Caco-2 (cell line): ENCODE results near the gene PPP1R26. TPM values are rescaled to one million over a fixed set of nuclear protein-coding genes. Genes with fewer than 3 reads are reported as not detected.

Source experiments
- BruUV-seq: library from RNA; stranded (reverse); fragments of 400-500 nt; replicated peaks from 2 replicates; lab custom pipeline; 2021; lab: Mats Ljungman, UMichigan
- CTCF ChIA-PET: fragments of 300-600 bp; sonication (Branson Sonifier 250); formaldehyde crosslinking; loops from one replicate; lab custom pipeline; 2022; ENCODE audit warnings: antibody characterized with exemption; lab: Charles Lee
- POLR2A ChIA-PET: fragments of 300-600 bp; sonication (Branson Sonifier 250); formaldehyde crosslinking; loops from one replicate; lab custom pipeline; 2022; ENCODE audit warnings: antibody characterized with exemption; lab: Charles Lee
- DNase-seq, 2 experiments: peaks; one replicate each; pipeline versions ENCODE4 v3.0.0 to v3.0.0-alpha.2; 2020 to 2022
- H3K27me3 ChIP-seq: replicated peaks from 2 replicates; pipeline ENCODE4 v1.6.0; 2011; ENCODE audit warnings: low read length; ENCODE audit not compliant: control insufficient read depth, insufficient read depth
- H3K36me3 ChIP-seq: 2 replicates; pipeline ENCODE4 v1.5.1; 2011; ENCODE audit warnings: low read length; ENCODE audit not compliant: control insufficient read depth, insufficient read depth
- H3K4me1 ChIP-seq: fragments of 250-450 bp; sonication (Bioruptor Pico); 2 replicates; pipeline ENCODE4 v1.5.1; 2020; ENCODE audit warnings: mild to moderate bottlenecking
- H3K4me3 ChIP-seq: 2 replicates; pipeline ENCODE4 v1.5.1; 2011; ENCODE audit warnings: low read depth, mild to moderate bottlenecking, control low read depth, low read length
- H3K9me3 ChIP-seq: fragments of 250-450 bp; sonication (Bioruptor Pico); 2 replicates; pipeline ENCODE4 v1.5.1; 2020; ENCODE audit warnings: mild to moderate bottlenecking, moderate library complexity
- H3K27ac Mint-ChIP-seq: one replicate; pipeline ENCODE4 v1.8.0; 2022; ENCODE audit warnings: mixed read lengths; ENCODE audit not compliant: unreplicated experiment
- H3K27me3 Mint-ChIP-seq: one replicate; pipeline ENCODE4 v1.8.0; 2022; ENCODE audit warnings: mixed read lengths; ENCODE audit not compliant: insufficient read depth, unreplicated experiment
- H3K36me3 Mint-ChIP-seq: one replicate; pipeline ENCODE4 v1.8.0; 2022; ENCODE audit warnings: mild to moderate bottlenecking, mixed read lengths; ENCODE audit not compliant: insufficient read depth, unreplicated experiment
- H3K4me1 Mint-ChIP-seq: one replicate; pipeline ENCODE4 v1.8.0; 2022; ENCODE audit warnings: low read depth, mixed read lengths; ENCODE audit not compliant: unreplicated experiment
- H3K4me3 Mint-ChIP-seq: one replicate; pipeline ENCODE4 v1.8.0; 2022; ENCODE audit warnings: mild to moderate bottlenecking, moderate library complexity, mixed read lengths; ENCODE audit not compliant: unreplicated experiment
- H3K9me3 Mint-ChIP-seq: one replicate; pipeline ENCODE4 v1.8.0; 2022; ENCODE audit warnings: mixed read lengths; ENCODE audit not compliant: unreplicated experiment
- intact Hi-C: fragments of 100-400 bp; cut with micrococcal nuclease; formaldehyde crosslinking; loops from one replicate; pipeline ENCODE4 v1.10.0; 2022; ENCODE audit not compliant: unreplicated experiment
- total RNA-seq: library from RNA; stranded (reverse); gene quantifications from 2 replicates; pipeline ENCODE4 v1.2.3, GENCODE V29; 2022
- TF ChIP-seq, protein P1 (sequence below), 2 experiments: fragments of 200-600 bp in 1 of 2; IDR thresholded peaks; 1 replicate in 1 of 2; 2 replicates in 1 of 2; pipeline versions ENCODE4 v1.5.1 to v1.8.0; 2011 to 2022; ENCODE audit warnings: antibody characterized with exemption in 1 of 2, control low read depth in 1 of 2, inconsistent platforms in 1 of 2, low read depth in 1 of 2, low read length in 1 of 2, mild to moderate bottlenecking in 1 of 2, moderate library complexity in 1 of 2; ENCODE audit not compliant: insufficient read depth in 1 of 2, severe bottlenecking in 1 of 2, unreplicated experiment in 1 of 2

The PPP1R26 gene
- total RNA-seq, 1 experiment from 2014 or later, result 24.3 TPM

DNA sequence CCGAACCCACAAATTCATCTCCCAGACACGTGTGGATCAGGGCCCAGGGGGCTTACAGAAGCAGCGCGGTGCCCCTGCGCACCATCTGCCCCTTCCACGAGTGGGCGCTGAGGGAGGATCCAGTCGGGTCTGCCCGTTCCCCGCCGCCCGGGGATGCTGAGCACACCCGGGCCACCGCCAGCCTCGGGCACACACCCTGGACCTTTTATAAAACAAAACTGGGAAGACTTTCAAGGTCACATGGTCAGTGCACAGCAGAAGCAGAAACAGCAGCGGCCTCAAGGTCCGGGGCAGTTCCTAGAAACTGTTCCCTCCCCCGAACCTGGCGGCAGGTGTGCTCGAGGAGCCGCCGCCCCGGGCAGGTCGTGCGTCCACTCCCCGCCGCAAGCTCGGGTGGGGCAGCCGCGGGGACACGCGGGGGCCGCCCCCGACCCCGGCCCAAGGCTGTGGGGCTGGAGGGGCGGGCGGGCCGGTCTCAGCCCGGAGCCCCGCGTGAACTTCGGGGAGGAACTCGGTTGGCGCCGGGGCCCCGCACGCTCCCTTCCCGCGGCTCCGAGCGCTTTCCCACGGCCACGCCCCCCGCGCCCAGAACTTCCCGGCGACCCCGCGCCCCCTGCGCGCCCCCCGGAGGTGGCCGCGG, 633 bp upstream of the PPP1R26 start:
- ChIA-PET POLR2A (no interaction called here), CTCF (no interaction called here)
- Histone ChIP-seq H3K36me3 (no peaks in the 10 kb centered on the region), H3K27me3 (no peaks in the 10 kb centered on the region), H3K9me3 (no peaks in the 10 kb centered on the region), H3K4me3 (peak overlapping the region; percentile 93), H3K4me1 (peaks cover under 1% of the 10 kb centered on the region; the same call in 1 of the 2 replicates)
- H3K9me3 Mint-ChIP-seq, result no peaks in the 10 kb centered on the region
- H3K27ac Mint-ChIP-seq, result no peak overlapping the region
- peak overlapping the region; percentile 76 for H3K4me3 Mint-ChIP-seq
- no peaks in the 10 kb centered on the region for H3K4me1 Mint-ChIP-seq
- H3K27me3 Mint-ChIP-seq, result no peaks in the 10 kb centered on the region
- intact Hi-C loops, result no loop called here
- TF ChIP-seq, protein P1, sequence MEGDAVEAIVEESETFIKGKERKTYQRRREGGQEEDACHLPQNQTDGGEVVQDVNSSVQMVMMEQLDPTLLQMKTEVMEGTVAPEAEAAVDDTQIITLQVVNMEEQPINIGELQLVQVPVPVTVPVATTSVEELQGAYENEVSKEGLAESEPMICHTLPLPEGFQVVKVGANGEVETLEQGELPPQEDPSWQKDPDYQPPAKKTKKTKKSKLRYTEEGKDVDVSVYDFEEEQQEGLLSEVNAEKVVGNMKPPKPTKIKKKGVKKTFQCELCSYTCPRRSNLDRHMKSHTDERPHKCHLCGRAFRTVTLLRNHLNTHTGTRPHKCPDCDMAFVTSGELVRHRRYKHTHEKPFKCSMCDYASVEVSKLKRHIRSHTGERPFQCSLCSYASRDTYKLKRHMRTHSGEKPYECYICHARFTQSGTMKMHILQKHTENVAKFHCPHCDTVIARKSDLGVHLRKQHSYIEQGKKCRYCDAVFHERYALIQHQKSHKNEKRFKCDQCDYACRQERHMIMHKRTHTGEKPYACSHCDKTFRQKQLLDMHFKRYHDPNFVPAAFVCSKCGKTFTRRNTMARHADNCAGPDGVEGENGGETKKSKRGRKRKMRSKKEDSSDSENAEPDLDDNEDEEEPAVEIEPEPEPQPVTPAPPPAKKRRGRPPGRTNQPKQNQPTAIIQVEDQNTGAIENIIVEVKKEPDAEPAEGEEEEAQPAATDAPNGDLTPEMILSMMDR (IDR thresholded peaks at IDR 0.05; ENCODE audit: insufficient read depth in 1 of 2, low read depth in 1 of 2, low read length in 1 of 2, severe bottlenecking in 1 of 2, unreplicated experiment in 1 of 2), result peak in 1 of 2 experiments; percentile 34
- peak in 1 of 2 experiments; percentile 56 for DNase-seq
- BruUV-seq, result no TSS peak
- peaks cover 11% of the 10 kb centered on the region for H3K36me3 Mint-ChIP-seq

DNA sequence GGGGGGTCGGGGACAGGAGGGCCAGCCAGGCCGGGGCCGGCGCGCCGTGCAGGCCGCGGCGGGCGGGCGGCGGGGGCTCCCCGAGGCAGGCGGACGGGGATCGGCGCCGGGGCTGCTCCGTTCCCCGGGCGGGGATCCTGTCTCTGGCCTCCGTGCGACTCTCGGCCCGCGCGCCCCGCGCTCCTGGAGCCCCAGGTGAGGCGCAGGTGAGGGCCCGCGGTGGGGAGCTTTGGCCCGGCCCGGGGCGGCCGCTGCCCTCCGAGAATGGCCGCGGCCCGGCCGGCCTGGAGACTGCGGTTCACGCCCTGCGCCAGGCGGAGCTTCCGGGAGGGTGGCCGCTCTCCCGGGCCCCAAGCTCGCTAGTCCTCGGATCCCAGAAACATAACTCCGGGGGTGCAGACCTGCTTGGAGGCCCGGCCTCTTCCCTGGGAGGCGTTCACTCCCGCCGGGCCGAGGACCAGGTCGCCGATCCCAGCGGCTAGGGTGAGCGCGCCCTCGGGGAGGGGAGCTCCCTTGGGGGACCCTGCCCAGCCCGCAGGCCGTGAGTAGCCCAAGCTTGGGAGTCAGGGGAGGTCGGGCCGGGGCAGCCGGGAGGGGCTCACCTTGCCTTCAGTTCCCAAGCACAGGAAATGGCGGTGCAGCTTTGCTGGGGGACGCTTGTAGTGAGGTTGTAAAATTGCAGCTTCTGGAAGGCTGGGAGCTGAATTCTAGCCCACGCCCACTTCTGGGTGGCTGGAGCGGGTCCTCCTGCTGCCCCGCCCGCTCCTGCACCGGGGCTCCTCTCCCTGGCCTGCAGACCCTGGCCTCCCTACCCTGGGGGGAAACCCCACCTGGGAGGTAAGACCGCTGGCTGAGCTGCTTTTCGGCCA, 723 bp downstream of the PPP1R26 start:
- peak overlapping the region; percentile 93 for H3K4me3 ChIP-seq
- POLR2A ChIA-PET, result no interaction called here
- H3K27ac Mint-ChIP-seq, result no peak overlapping the region
- H3K36me3 ChIP-seq, result no peaks in the 10 kb centered on the region; the same call in 1 of the 2 replicates
- H3K27me3 Mint-ChIP-seq, result no peaks in the 10 kb centered on the region
- CTCF ChIA-PET, result interaction anchor here (0.8 kb wide), 1 partner anchor 20 kb away, joined by 3 read pairs; no protein-coding TSS in a partner anchor
- TF ChIP-seq, protein P1 (IDR thresholded peaks at IDR 0.05; ENCODE audit: insufficient read depth in 1 of 2, low read depth in 1 of 2, low read length in 1 of 2, severe bottlenecking in 1 of 2, unreplicated experiment in 1 of 2), result no peak
- peaks cover 19% of the 10 kb centered on the region for H3K36me3 Mint-ChIP-seq
- no peaks in the 10 kb centered on the region for H3K27me3 ChIP-seq
- H3K9me3 Mint-ChIP-seq, result no peaks in the 10 kb centered on the region
- DNase-seq, result peak; percentile 58
- intact Hi-C loops, result loop anchor here (2.0 kb wide), 1 partner anchor 20 kb away; the partner anchor contains the start of gene MRPS2
- H3K4me3 Mint-ChIP-seq, result peak overlapping the region; percentile 65
- H3K4me1 ChIP-seq, result no peaks in the 10 kb centered on the region
- no peaks in the 10 kb centered on the region for H3K4me1 Mint-ChIP-seq
- no TSS peak for BruUV-seq
- H3K9me3 ChIP-seq, result no peaks in the 10 kb centered on the region

DNA sequence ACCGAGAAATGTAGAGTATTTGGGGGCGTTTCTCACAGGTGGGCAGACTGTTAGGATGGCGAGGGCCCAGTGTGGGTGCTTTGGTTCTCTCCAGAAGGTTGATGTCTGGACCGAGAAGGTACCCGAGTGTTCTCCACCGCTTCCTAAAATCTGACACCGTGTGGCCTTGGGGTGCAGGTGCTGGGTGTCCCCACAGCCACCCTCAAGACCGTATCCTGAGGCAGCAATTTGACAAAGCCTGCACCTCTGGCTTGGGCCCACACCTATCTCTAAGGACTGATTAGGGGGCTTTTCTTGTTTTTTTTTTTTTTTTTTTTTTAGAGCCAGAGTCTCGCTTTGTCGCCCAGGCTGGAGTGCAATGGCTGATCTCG, 1.3 kb downstream of the PPP1R26 start:
- TF ChIP-seq, protein P1 (IDR thresholded peaks at IDR 0.05; ENCODE audit: insufficient read depth in 1 of 2, low read depth in 1 of 2, low read length in 1 of 2, severe bottlenecking in 1 of 2, unreplicated experiment in 1 of 2), result no peak
- Histone ChIP-seq H3K27me3 (no peaks in the 10 kb centered on the region), H3K4me1 (no peaks in the 10 kb centered on the region), H3K9me3 (no peaks in the 10 kb centered on the region), H3K4me3 (peak overlapping the region; percentile 93), H3K36me3 (no peaks in the 10 kb centered on the region; the same call in 1 of the 2 replicates)
- Mint-ChIP-seq H3K27me3 (no peaks in the 10 kb centered on the region), H3K9me3 (no peaks in the 10 kb centered on the region), H3K27ac (no peak overlapping the region), H3K36me3 (peaks cover 19% of the 10 kb centered on the region), H3K4me1 (no peaks in the 10 kb centered on the region), H3K4me3 (peak overlapping the region; percentile 65)
- BruUV-seq, result no TSS peak
- DNase-seq, result no peak
- intact Hi-C loops, result loop anchor here (2.0 kb wide), 1 partner anchor 20 kb away; the partner anchor contains the start of gene MRPS2
- ChIA-PET CTCF (interaction anchor here (0.8 kb wide), 1 partner anchor 19 kb away, joined by 3 read pairs; no protein-coding TSS in a partner anchor), POLR2A (no interaction called here)
